ENCODE measurements around the gene YAF2.
"Not testable (repeated sequence)": the region's sequence is repeated elsewhere in the genome, so short reads cannot be mapped to it uniquely, and the experiment has no call there.

YAF2 gene

DNA sequence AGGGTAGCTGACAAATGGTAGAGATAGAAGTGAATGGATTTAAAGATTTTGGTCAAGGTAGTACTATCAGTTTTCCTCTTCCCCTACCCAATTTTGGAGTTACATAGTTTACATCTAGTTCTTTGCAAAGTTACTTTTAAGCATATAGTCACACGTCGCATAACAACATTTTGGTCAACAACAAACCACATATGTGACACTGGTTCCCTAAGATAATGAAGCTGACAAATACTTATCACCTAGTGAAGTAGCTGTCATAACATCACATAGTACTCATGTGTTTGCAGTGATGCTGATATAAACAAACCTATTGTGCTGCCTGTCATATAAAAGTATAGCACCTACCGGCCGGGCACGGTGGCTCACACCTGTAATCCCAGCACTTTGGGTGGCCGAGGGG, 45.4 kb downstream of the YAF2 start:
- TF ChIP-seq, protein P1, sequence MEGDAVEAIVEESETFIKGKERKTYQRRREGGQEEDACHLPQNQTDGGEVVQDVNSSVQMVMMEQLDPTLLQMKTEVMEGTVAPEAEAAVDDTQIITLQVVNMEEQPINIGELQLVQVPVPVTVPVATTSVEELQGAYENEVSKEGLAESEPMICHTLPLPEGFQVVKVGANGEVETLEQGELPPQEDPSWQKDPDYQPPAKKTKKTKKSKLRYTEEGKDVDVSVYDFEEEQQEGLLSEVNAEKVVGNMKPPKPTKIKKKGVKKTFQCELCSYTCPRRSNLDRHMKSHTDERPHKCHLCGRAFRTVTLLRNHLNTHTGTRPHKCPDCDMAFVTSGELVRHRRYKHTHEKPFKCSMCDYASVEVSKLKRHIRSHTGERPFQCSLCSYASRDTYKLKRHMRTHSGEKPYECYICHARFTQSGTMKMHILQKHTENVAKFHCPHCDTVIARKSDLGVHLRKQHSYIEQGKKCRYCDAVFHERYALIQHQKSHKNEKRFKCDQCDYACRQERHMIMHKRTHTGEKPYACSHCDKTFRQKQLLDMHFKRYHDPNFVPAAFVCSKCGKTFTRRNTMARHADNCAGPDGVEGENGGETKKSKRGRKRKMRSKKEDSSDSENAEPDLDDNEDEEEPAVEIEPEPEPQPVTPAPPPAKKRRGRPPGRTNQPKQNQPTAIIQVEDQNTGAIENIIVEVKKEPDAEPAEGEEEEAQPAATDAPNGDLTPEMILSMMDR (IDR thresholded peaks at IDR 0.05; ENCODE audit: insufficient read depth, missing control alignments) = no peak
- DNase-seq (ENCODE audit: insufficient read length, low spot score) = no peak
- FAIRE-seq = no peak

GRCh38 chr12:42192258-42192657, 45.8 kb downstream of the YAF2 start:
- no peak for FAIRE-seq
- TF ChIP-seq, protein P1 (IDR thresholded peaks at IDR 0.05; ENCODE audit: insufficient read depth, missing control alignments) = no peak
- DNase-seq (ENCODE audit: insufficient read length, low spot score) = no peak

DNA sequence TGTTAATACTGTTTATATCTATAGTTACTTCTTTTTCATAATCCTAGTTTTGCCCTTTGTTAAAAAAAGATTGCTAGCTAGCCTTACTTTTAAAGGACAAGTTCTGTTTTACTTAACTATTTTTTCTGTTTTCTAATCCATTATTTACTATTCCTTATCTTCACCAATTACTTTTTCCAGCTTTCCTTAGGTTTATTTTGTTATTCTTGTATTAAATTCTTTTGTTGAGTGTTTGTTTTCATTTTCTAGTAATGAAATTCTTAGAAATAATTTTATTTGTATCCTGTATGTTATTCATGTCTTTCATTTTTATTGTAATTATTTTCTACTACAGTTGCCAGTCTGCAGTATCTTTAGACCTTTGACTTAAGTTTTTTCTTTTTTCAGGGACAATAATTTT, 47.7 kb downstream of the YAF2 start:
- TF ChIP-seq, protein P1 (IDR thresholded peaks at IDR 0.05; ENCODE audit: insufficient read depth, missing control alignments) = no peak
- DNase-seq (ENCODE audit: insufficient read length, low spot score) (no peak), FAIRE-seq (no peak)

DNA sequence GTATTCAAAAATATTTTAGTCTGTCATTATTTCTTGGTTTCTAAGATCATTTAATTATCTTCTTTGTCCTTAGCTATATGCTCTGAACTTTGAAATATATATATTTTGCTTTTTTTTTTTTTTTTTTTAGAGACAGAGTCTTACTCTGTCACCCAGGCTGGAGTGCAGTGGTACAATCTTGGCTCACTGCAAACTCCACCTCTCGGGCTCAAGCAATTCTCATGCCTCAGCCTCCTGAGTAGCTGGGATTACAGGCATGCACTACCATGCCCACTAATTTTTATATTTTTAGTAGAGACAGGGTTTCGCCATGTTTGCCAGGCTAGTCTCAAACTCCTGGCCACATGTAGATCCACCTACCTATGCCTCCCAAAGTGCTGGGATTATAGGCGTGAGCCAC, 49.8 kb downstream of the YAF2 start:
- FAIRE-seq = not testable (repeated sequence)

GRCh38 chr12:42187799-42188198, 50.2 kb downstream of the YAF2 start:
- TF ChIP-seq, protein P1 (IDR thresholded peaks at IDR 0.05; ENCODE audit: insufficient read depth, missing control alignments) = no peak
- DNase-seq (ENCODE audit: insufficient read length, low spot score) (no peak), FAIRE-seq (no peak)

More for the DNA sequence above, 49.8 kb downstream of the YAF2 start:
- DNase-seq (ENCODE audit: insufficient read length, low spot score) = not testable (repeated sequence)

DNA sequence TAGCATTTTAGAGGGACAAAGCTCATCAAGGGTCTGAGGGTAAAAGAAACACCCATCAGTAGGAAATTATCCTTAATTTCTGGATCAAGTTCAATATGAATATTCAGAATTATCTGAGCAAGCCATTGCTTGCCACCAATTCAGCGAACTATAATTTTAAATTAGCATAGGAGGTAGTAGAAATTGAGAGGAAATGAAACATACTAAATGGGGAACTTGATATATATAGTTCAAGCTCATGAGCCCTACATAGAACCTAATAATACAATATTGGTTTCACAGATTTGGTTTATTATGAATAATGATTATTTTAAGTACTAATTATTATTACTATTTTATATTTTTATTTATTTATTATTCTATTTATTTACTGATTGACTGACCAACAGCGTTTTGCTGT, 51.3 kb downstream of the YAF2 start:
- DNase-seq (ENCODE audit: insufficient read length, low spot score) = no peak
- TF ChIP-seq, protein P1 (IDR thresholded peaks at IDR 0.05; ENCODE audit: insufficient read depth, missing control alignments) = no peak
- FAIRE-seq = no peak

GRCh38 chr12:42182394-42182793, 55.7 kb downstream of the YAF2 start:
- TF ChIP-seq, protein P1 (IDR thresholded peaks at IDR 0.05; ENCODE audit: insufficient read depth, missing control alignments) = no peak
- FAIRE-seq (no peak), DNase-seq (ENCODE audit: insufficient read length, low spot score) (no peak)

GRCh38 chr12:42180990-42181596, 57.0 kb downstream of the YAF2 start:
- no peak for FAIRE-seq
- TF ChIP-seq, protein P1 (IDR thresholded peaks at IDR 0.05; ENCODE audit: insufficient read depth, missing control alignments) = no peak
- no peak for DNase-seq (ENCODE audit: insufficient read length, low spot score)

All from D721Med (cell line).